H1 (cell line): Measurements from ENCODE around the gene ALKBH7.

Source experiments
- CBX8 ChIP-seq: fragments of 300-800, 300-1000 bp; sonication (generic); IDR thresholded peaks from 2 replicates; pipeline ENCODE4 v1.7.1; 2016; ENCODE audit warnings: low read depth, low read length, borderline replicate concordance
- HDAC2 ChIP-seq, 2 experiments: fragments of 300-600 bp in 1 of 2; sonication (generic) in 1 of 2; IDR thresholded peaks; 2 replicates each; pipeline ENCODE4 v1.6.1; 2011 to 2012; ENCODE audit warnings: low read depth in 2 of 2, low read length in 2 of 2, mild to moderate bottlenecking in 2 of 2, moderate library complexity in 2 of 2, borderline replicate concordance in 1 of 2, inconsistent platforms in 1 of 2
- KDM5A ChIP-seq: fragments of 200-600 bp; IDR thresholded peaks from 2 replicates; pipeline ENCODE4 v1.7.1; 2012; ENCODE audit warnings: mild to moderate bottlenecking, low read length, inconsistent platforms, mixed read lengths
- POLR2AphosphoS5 ChIP-seq: IDR thresholded peaks from 2 replicates; pipeline ENCODE4 v1.6.1; 2011; ENCODE audit warnings: low read depth, low read length
- TEAD4 ChIP-seq: IDR thresholded peaks from 2 replicates; pipeline ENCODE4 v1.6.1; 2012; ENCODE audit warnings: low read depth, low read length, inconsistent platforms, mixed read lengths

DNA sequence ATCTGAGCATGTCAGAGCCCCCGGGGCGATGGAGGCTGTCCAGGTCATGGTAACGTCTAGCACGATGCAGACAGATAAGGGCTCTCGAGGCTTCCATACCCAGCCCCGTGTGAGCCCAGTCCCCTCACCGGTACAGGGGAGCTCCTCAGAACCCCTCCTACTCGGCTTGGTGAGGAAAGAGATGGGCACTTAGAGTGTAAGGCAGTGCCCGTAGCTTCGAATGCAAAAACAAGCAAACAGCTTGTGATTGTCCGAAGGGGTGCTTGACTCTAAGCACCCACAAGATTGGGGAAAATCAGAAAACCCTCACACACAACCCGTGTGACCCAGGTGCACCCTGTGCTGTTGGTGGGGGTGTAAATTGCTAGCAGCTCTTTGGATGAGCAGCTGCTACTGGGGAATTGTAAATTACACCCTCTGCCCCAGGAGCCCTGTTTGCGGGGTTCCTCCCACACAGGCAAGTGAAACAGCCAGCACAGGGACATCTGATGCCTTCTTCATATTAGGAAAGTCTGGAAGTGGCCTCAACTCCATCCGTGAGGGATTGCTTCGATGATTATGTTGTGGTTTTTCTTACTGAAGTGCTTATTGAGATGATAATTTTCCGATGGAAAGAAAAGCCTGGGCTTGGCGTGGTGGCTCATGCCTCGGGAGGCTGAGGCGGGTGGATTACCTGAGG lies 4.1 kb downstream of the ALKBH7 start:
- no peak for TF ChIP-seq HDAC2 (IDR thresholded peaks at IDR 0.05; ENCODE audit: borderline replicate concordance in 1 of 2, low read depth in 2 of 2, low read length in 2 of 2)
- TF ChIP-seq KDM5A = no peak
- no peak for TF ChIP-seq POLR2AphosphoS5
- no peak for TF ChIP-seq TEAD4
- no peak for TF ChIP-seq CBX8
